Mesendoderm (in vitro differentiated cells): Measurements from ENCODE around the gene RSPH1.

Experiments
- DNase-seq: peaks from one replicate; pipeline ENCODE4 v3.0.0; 2013
- H2AK5ac ChIP-seq: 2 replicates; pipeline ENCODE4 v1.6.1; 2013; ENCODE audit warnings: low read length, inconsistent platforms
- H2BK120ac ChIP-seq: 2 replicates; pipeline ENCODE4 v1.6.1; 2013; ENCODE audit warnings: low read depth, mild to moderate bottlenecking, low read length, moderate library complexity, mixed read lengths
- H2BK15ac ChIP-seq: replicated peaks from 2 replicates; pipeline ENCODE4 v1.6.1; 2013; ENCODE audit warnings: low read depth, mild to moderate bottlenecking, moderate library complexity
- H2BK5ac ChIP-seq: 2 replicates; pipeline ENCODE4 v1.6.1; 2013; ENCODE audit warnings: low read length, inconsistent platforms
- H3K18ac ChIP-seq: 2 replicates; pipeline ENCODE4 v1.6.1; 2013; ENCODE audit warnings: mild to moderate bottlenecking, low read length, mixed read lengths
- H3K23ac ChIP-seq: one replicate; pipeline ENCODE4 v1.6.1; 2013; ENCODE audit warnings: low read length
- H3K27ac ChIP-seq: 2 replicates; pipeline ENCODE4 v1.5.1; 2013; ENCODE audit warnings: low read depth, mild to moderate bottlenecking, inconsistent platforms, low read length, moderate library complexity
- H3K27me3 ChIP-seq: 2 replicates; pipeline ENCODE4 v1.6.1; 2013; ENCODE audit warnings: low read length, control low read depth, mild to moderate bottlenecking, inconsistent platforms; ENCODE audit not compliant: insufficient read depth, poor library complexity
- H3K36me3 ChIP-seq: 2 replicates; pipeline ENCODE4 v1.6.1; 2013; ENCODE audit warnings: low read length, inconsistent platforms; ENCODE audit not compliant: control insufficient read depth, insufficient read depth
- H3K4ac ChIP-seq: one replicate; pipeline ENCODE4 v1.6.1; 2013; ENCODE audit warnings: low read depth, mild to moderate bottlenecking, low read length, moderate library complexity
- H3K4me1 ChIP-seq: 2 replicates; pipeline ENCODE4 v1.6.1; 2013; ENCODE audit warnings: low read depth, low read length, inconsistent platforms; ENCODE audit not compliant: control insufficient read depth
- H3K4me2 ChIP-seq: 2 replicates; pipeline ENCODE4 v1.6.1; 2013; ENCODE audit warnings: low read length
- H3K4me3 ChIP-seq: 2 replicates; pipeline ENCODE4 v1.5.1; 2013; ENCODE audit warnings: mild to moderate bottlenecking, low read length
- H3K56ac ChIP-seq: one replicate; pipeline ENCODE4 v1.6.1; 2013; ENCODE audit warnings: low read length
- H3K79me1 ChIP-seq: 2 replicates; pipeline ENCODE4 v1.6.1; 2013; ENCODE audit warnings: low read length, inconsistent platforms
- H3K79me2 ChIP-seq: 2 replicates; pipeline ENCODE4 v1.6.1; 2013; ENCODE audit warnings: mild to moderate bottlenecking, low read length; ENCODE audit not compliant: control insufficient read depth, insufficient read depth
- H3K9ac ChIP-seq: 2 replicates; pipeline ENCODE4 v1.6.1; 2013; ENCODE audit warnings: low read length, inconsistent platforms
- H4K5ac ChIP-seq: one replicate; pipeline ENCODE4 v1.6.1; 2013; ENCODE audit warnings: low read length
- H4K8ac ChIP-seq: one replicate; pipeline ENCODE4 v1.6.1; 2013; ENCODE audit warnings: low read depth, mild to moderate bottlenecking, control low read depth, low read length, moderate library complexity
- WGBS: extraction: QIAGEN DNeasy Blood & Tissue Kit; methylation state at CpG from one replicate; pipeline ENCODE4 v1.1.7; 2013; ENCODE audit warnings: low lambda C conversion rate, missing lambda C conversion rate; ENCODE audit not compliant: insufficient coverage; ENCODE audit errors: extremely low coverage; 5-methylcytosine and 5-hydroxymethylcytosine counted together

Gene RSPH1

DNA sequence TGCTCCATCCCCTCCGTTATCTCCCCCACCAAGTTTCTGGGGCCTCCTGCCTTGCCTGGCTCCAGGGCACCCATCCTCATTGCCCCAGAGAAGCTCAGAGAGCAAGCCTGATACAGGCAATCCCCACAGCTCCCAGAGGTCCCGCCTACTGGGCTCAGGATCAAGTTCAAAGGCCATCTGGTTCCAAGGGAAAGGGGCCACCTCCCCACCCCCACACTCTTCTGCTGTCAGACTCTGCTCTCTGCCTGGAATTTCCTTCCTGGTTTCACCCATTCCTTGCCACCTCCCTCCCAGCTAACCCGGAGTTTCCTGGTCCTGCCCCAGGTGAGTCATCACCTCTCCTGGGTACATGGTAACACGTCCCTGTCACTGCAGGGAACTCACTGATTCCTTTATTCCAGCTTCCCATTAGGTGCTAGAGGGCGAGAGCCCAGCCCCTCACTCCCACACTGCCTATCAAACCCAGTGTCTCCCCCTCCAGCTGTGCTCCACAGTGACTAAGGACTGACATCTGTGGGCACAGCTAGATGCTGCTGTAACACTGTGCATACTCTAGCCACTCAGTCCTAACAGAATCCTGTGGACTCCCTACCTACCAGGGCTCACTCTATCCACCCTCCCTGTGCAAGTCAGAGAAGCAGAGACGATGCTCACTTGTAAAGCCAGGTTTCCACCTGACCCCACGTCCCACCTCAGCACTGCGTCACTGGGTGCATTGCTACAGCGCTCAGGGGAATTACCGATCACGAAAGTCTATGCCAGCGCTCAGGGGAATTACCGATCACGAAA is 21.8 kb downstream of the RSPH1 start:
- Histone ChIP-seq H3K27ac (no peak overlapping the region), H3K79me1 (no peaks in the 10 kb centered on the region)
- no CpG with 5 or more reads among the region's 14 CpGs for WGBS

DNA sequence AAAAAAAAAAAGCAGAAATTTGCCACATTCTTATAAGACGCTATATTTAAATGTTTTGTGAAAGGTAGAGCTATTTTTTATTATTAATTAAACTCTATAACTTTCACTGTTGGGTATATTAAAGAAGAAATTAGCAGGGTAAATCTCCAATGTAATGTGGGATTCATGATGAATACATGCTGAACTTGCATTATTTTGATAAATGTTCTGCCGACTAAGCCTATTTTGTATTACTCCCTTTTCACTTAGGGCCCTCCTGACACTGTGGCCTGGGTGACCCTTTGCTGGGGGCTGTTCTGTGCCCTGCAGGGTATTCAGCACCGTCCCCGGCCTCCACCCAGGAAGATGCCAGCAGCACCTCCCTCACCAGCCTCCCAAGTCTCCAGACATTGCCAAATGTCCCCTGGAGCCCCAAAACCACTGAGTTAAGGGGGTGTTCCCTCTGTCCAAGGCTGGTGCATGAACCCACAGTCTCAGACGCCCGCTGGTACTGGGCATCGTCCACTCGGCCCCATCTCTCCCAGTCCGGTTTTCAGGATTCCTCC is 22.5 kb downstream of the RSPH1 start:
- Histone ChIP-seq H3K4ac (no peak overlapping the region), H4K5ac (no peak overlapping the region), H3K56ac (peak overlapping the region; percentile 12), H3K4me2 (no peak overlapping the region), H3K27me3 (no peaks in the 10 kb centered on the region), H3K9ac (no peak overlapping the region), H2BK5ac (no peak overlapping the region), H3K18ac (no peak overlapping the region), H3K36me3 (no peaks in the 10 kb centered on the region), H3K79me1 (no peaks in the 10 kb centered on the region), H2BK120ac (no peak overlapping the region), H3K4me1 (peaks cover 9% of the 10 kb centered on the region), H4K8ac (no peak overlapping the region), H3K4me3 (no peak overlapping the region), H2AK5ac (no peak overlapping the region), H3K23ac (no peak overlapping the region), H3K79me2 (no peaks in the 10 kb centered on the region), H2BK15ac (no peak overlapping the region), H3K27ac (no peak overlapping the region)
- no CpG with 5 or more reads among the region's 9 CpGs for WGBS
- DNase-seq: no peak

More for the DNA sequence above, 21.8 kb downstream of the RSPH1 start:
- H3K4me3 ChIP-seq: no peak overlapping the region
- no peak overlapping the region for H4K5ac ChIP-seq
- H2AK5ac ChIP-seq: no peak overlapping the region
- H4K8ac ChIP-seq: no peak overlapping the region
- H3K9ac ChIP-seq: no peak overlapping the region
- no peak overlapping the region for H3K23ac ChIP-seq
- no peaks in the 10 kb centered on the region for H3K79me2 ChIP-seq
- no peak overlapping the region for H3K4me2 ChIP-seq
- no peaks in the 10 kb centered on the region for H3K36me3 ChIP-seq
- H3K56ac ChIP-seq: peak overlapping the region; percentile 12
- H2BK5ac ChIP-seq: no peak overlapping the region
- H3K4me1 ChIP-seq: peaks cover 4% of the 10 kb centered on the region
- H3K4ac ChIP-seq: no peak overlapping the region
- DNase-seq: peak; percentile 87
- no peak overlapping the region for H2BK15ac ChIP-seq
- no peaks in the 10 kb centered on the region for H3K27me3 ChIP-seq
- no peak overlapping the region for H3K18ac ChIP-seq
- H2BK120ac ChIP-seq: no peak overlapping the region

DNA sequence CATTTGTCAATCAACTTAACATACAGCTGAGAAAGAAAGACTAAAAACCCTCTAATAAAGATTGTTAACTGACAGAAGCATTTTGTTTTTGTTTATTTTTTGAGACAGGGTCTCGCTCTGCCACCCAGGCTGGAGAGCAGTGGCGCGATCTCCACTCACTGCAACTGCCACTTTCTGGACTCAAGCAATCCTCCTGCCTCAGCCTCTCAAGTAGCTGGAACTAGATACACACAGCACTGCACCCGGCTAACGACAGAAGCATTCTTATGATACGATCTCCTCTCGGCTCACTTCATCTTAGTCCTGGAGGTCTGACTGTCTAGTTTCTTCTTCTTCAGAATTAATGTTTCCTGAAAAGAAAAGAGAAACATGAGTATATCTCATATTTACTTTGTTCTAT is 23.5 kb downstream of the RSPH1 start:
- no CpG with 5 or more reads among the region's 7 CpGs for WGBS
- no peak overlapping the region for H4K8ac ChIP-seq

DNA sequence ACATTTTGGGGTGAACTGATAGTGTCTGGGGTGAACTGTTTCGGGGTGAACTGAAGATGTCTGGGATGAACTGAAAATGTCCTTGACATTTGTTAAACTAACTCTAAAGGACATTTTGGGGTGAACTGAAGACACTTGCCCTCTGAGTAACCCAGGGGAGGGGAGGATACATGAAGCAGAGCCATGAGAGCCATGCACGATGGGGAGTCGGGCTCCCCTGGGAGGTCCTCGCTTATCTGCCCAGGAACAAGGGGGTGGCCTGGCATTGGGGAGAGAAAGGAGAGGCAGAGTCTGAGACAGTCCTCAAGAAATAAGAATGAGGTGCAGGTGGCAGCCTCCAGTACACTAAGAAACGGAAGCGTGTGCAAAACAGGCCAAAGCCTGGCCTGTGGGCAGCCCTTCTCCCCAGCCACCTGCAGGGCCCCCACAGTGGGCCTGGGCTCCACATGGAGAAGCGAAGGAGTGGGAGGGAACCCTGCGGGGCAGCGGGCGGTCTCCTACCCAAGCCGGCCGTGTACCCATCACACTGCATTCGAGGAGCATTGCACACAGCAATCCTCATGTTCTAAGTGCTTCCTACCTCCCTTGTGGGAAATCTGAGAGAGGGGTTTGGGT is 24.2 kb downstream of the RSPH1 start:
- H3K4ac ChIP-seq: no peak overlapping the region
- no peak overlapping the region for H3K18ac ChIP-seq
- H2BK15ac ChIP-seq: no peak overlapping the region
- no peak overlapping the region for H3K27ac ChIP-seq
- no peaks in the 10 kb centered on the region for H3K79me2 ChIP-seq
- no peak overlapping the region for H2AK5ac ChIP-seq
- no peak overlapping the region for H3K4me3 ChIP-seq
- no peak overlapping the region for H4K8ac ChIP-seq
- H3K36me3 ChIP-seq: no peaks in the 10 kb centered on the region
- no peaks in the 10 kb centered on the region for H3K27me3 ChIP-seq
- no peak for DNase-seq
- H4K5ac ChIP-seq: no peak overlapping the region
- H3K56ac ChIP-seq: no peak overlapping the region
- no peak overlapping the region for H3K4me2 ChIP-seq
- no CpG with 5 or more reads among the region's 13 CpGs for WGBS
- no peak overlapping the region for H2BK5ac ChIP-seq
- no peak overlapping the region for H2BK120ac ChIP-seq
- no peaks in the 10 kb centered on the region for H3K79me1 ChIP-seq
- H3K23ac ChIP-seq: no peak overlapping the region
- no peak overlapping the region for H3K9ac ChIP-seq
- H3K4me1 ChIP-seq: peaks cover 13% of the 10 kb centered on the region

More for the DNA sequence above, 23.5 kb downstream of the RSPH1 start:
- Histone ChIP-seq H2BK15ac (no peak overlapping the region), H2AK5ac (no peak overlapping the region), H3K9ac (no peak overlapping the region), H3K4ac (no peak overlapping the region), H2BK120ac (no peak overlapping the region), H3K4me2 (no peak overlapping the region), H3K4me3 (no peak overlapping the region), H3K4me1 (peaks cover 13% of the 10 kb centered on the region), H2BK5ac (no peak overlapping the region), H3K18ac (no peak overlapping the region), H3K56ac (no peak overlapping the region), H4K5ac (no peak overlapping the region), H3K36me3 (no peaks in the 10 kb centered on the region), H3K23ac (no peak overlapping the region), H3K79me2 (no peaks in the 10 kb centered on the region), H3K27me3 (no peaks in the 10 kb centered on the region), H3K27ac (no peak overlapping the region), H3K79me1 (no peaks in the 10 kb centered on the region)
- DNase-seq: no peak

DNA sequence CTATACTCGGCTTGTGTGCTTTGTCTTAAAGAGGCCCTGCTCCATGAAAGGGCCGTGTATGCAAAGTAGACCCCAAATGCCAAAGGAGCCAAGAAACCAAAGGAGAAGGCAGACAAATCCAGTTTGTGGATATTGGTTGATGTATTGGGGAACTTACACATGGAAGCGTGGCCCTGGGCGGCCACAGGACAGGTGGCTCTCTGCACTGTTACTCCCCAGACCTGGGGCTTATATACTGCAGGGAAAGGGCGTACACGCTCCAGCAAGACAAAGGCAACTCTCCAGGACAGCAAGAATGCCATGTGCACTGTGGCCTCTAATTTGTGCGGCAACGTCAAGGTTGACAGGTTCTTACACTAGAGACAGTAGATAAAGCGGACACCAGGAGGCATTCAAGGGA is 24.8 kb downstream of the RSPH1 start:
- Histone ChIP-seq H2BK15ac (no peak overlapping the region), H3K36me3 (no peaks in the 10 kb centered on the region), H3K56ac (no peak overlapping the region), H3K4ac (no peak overlapping the region), H2BK120ac (no peak overlapping the region), H3K18ac (no peak overlapping the region), H3K23ac (no peak overlapping the region), H3K79me2 (no peaks in the 10 kb centered on the region), H2AK5ac (no peak overlapping the region), H3K4me3 (no peak overlapping the region), H3K4me2 (no peak overlapping the region), H3K4me1 (peaks cover 13% of the 10 kb centered on the region), H3K27me3 (no peaks in the 10 kb centered on the region), H3K9ac (no peak overlapping the region), H4K5ac (no peak overlapping the region), H3K79me1 (no peaks in the 10 kb centered on the region), H2BK5ac (no peak overlapping the region), H4K8ac (no peak overlapping the region), H3K27ac (no peak overlapping the region)
- no CpG with 5 or more reads among the region's 9 CpGs for WGBS
- DNase-seq: no peak
